NCI-H2029 treated with DMSO at 0.1 percent for 48 hours (cell line): ENCODE measurements around the gene FREM3.
A peak's percentile ranks its signal among the peaks of the same experiment; 100 is the strongest.

Source experiments
- DNase-seq: peaks from one replicate; lab custom pipeline; 2025; lab: John Stamatoyannopoulos, UW

FREM3 gene

GRCh38 chr4:143667461-143667860 lies 33.0 kb downstream of the FREM3 start:
- DNase-seq = no peak

DNA sequence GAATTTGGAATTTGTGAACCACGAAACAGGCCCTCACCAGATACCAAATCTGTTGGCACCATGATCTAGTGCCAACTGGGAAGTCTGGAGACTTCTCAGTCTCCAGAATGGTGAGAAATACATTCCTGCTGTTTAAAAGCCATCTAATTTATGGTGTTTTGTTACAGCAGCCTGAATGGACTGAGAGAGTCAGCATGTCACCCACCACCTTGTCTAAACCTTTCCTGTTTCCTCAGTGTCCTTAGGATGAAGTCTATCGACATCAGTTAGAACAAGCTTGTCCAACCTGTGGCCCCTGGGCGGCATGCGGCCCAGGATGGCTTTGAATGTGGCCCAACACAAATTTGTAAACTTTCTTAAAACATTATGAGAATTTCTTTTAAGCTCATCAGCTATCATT lies 42.1 kb downstream of the FREM3 start:
- DNase-seq = no peak

DNA sequence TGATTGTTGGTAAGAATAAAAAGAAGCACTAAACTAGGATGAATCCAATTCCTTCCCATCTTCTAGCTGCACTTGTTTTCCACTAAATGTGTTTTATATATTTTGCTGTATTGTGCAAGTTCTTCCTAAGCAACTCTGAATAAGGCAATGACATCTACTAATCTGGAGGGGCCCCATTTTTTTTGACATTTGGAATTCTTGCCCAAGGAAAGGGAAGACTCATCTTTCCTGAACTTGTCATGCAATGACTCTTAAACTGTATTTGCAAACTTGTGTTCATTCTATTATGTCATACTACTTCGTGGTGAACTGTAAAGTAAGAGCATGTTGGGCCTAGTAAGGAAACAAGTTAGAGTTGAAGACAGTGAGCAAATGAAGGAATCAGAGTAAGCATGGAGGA lies 45.9 kb downstream of the FREM3 start:
- no peak for DNase-seq

- no peak for DNase-seq
These were observed 47.4 kb downstream of the FREM3 start for GRCh38 chr4:143653031-143653430.

DNA sequence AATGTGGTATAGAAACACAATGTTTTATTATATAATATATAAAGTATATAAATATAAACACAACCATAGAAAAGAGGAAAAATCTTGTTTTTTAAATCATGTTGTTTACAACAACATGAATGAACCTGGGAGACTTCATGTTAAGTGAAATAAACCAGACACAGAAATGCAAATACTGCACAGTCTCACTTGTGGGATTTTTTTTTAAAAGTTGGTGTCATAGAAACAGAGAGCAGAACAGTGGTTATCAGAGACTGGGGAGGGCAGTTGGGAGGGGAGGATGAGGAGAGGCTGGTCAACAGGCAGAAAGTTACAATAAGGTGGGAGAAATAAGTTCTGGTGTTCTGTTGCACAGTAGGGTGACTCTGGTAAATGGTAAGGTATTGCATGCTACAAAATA lies 57.1 kb downstream of the FREM3 start:
- DNase-seq = no peak

DNA sequence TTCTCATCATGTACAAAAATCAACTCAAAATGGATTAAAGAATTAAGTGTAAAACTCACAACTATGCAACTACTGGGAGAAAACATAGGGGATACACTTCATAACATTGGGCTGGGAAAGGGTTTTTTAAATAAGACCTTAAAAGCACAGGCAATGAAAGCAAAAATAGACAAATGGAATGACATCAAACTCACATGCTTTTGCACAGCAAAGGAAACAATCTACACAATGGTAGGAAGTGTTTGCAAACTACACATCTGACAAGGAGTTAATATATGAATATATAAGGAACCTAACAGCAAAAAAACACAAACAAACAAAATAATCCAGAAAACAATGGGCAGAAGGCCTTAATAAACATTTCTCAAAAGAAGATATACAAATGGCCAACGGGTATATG lies 57.9 kb downstream of the FREM3 start:
- no peak for DNase-seq

DNA sequence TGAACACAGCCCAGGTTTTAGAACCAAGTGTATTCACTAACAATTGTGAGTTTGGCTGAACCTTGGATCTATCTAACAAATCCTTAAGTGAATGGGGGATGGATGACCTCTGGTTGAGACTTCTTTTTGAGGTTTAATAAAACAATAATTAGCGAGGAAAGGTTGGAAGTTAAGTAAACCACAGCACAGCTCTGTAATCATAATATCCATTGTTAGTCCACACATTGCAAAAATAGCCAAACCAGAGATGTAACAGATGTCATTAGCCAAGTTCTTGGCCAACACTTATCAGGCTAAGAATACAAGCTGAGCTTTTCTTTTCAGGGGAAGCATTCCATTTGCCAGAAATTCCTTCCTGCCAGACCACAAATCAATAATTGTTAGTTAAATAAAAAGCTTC lies 59.1 kb downstream of the FREM3 start:
- no peak for DNase-seq

DNA sequence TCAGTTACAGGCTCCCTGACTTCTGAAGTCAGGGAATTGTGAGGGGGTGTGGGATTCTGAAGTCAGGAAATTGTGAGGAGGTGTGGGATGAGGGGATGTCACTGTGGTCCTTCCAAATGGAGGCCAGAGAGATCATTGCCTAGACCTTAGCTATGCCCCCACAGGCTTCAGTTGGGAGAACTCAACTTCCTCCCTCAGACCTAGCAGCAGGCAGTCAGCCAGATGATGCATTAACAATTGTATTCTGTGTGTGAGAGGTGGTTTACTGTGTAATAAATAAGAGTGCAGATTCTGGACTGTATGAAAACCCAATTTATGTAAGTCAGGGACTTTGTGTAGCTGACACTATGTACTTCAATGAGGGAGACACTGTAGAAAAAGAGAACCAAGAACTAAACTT lies 65.7 kb downstream of the FREM3 start:
- DNase-seq = no peak

GRCh38 chr4:143633833-143634232 lies 66.6 kb downstream of the FREM3 start:
- no peak for DNase-seq

DNA sequence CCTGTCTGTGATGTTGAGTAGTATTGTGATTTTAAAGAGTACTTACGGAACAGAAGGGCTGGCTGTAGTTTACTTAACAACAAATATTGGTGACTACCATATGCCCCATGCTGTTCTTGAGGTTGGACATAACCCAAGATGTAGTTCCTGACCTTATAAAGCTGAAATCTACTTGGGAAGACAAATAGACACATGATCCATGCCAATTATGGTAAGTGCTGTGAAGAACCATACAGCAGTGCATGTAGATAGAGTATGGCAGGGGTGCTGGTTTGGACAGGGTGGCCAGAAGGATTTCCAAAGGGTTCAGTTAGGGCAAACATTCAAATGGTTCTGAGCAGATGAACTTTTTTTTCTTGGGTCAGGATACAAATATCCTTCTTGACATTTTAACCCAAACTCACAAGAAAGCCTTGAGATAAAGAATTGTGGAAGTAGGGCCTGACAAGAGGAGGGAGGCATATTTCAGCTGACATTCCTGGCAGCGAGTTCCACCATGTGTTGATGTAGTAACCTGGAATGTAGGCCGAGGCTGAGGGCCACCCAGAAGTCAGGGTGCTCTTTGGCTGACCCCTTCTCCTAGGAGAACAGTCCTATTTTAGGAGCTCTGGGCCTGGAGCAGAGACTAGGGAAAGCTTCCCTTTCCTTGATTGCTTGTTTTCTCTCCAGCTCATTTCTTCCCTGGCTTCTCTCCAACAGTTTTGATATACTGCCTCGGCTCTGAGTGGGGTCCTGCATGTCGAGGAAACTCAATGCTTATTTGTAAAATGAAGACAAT lies 74.2 kb downstream of the FREM3 start:
- DNase-seq = peak; percentile 78

GRCh38 chr4:143625632-143626031 lies 74.8 kb downstream of the FREM3 start:
- DNase-seq = peak; percentile 49

DNA sequence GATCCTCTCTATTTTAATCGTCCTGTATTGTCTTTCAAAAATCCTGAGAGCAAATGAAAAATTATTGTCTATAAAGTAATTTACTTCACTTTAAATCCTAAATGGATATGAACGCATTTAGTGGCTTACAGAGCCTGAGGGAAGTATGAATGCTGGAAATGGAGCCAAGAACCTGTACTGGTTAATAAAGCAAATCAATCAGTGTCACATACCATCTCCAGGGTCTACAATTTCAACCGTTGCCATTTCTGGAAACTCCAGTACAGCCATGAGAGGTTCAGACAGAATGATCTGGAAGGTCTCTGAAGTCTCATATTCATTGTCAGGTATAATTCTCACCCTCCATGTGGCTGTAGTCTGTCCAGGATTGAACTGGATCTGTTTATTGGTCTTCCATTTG lies 76.6 kb downstream of the FREM3 start:
- DNase-seq = no peak

GRCh38 chr4:143618811-143619210 lies 81.7 kb downstream of the FREM3 start:
- no peak for DNase-seq

DNA sequence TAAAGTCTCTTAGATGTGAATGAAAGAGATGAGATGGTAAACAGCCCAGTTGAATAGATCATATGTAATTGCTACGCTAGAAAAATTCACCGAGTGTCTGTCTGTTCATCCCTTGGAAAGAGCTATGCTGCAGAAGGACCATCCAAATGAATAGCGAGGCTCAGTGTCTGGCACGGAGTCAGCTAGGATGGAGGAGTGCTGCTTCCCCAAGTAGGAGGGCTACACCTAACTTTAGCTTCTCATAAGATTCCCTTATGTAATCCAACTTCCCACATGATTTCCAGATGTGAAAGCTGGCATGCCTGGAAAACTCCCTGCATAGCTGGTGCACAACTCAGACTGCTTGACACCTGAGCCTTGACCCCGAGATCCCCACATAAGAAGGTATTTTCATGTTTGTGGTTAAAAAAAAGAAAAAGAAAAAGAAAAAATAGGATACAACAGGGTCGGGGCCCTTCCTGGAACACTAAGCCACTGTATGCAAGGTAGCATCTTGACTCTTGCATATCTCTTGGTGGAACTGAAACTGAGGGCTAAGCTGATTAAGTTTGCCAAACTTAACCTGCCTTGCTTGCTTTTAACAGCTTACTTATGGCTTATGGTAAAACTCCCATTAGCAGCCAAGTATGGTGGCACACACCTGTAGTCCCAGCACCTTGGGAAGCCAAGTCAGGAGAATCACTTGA lies 82.3 kb downstream of the FREM3 start:
- no peak for DNase-seq

- DNase-seq = no peak
These were observed 83.7 kb downstream of the FREM3 start for GRCh38 chr4:143616771-143617170.

GRCh38 chr4:143609492-143609891 lies 91.0 kb downstream of the FREM3 start:
- no peak for DNase-seq

- no peak for DNase-seq
These were observed 94.0 kb downstream of the FREM3 start for GRCh38 chr4:143606480-143606879.

DNA sequence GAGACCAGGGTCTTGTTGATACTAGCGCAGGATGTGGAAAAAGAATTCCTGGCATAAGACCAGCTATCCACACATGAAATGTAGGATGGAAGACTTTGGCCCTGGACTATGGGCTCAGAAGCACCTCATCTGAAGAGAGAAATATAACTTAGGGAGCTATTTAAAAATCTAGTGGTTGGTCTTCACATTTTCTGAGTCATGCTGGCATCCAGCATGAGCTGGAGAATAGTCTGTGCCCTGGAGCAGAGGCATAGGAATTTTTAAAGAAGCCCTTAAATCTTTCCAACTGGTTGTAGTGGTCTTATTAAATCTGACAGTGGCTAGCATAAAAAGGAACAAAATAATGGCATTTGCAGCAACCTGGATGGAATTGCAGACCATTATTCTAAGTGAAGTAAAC lies 100.6 kb downstream of the FREM3 start:
- DNase-seq = no peak

GRCh38 chr4:143598816-143599215 lies 101.7 kb downstream of the FREM3 start:
- DNase-seq = no peak

- DNase-seq = no peak
These were observed 103.2 kb downstream of the FREM3 start for GRCh38 chr4:143597276-143597675.

DNA sequence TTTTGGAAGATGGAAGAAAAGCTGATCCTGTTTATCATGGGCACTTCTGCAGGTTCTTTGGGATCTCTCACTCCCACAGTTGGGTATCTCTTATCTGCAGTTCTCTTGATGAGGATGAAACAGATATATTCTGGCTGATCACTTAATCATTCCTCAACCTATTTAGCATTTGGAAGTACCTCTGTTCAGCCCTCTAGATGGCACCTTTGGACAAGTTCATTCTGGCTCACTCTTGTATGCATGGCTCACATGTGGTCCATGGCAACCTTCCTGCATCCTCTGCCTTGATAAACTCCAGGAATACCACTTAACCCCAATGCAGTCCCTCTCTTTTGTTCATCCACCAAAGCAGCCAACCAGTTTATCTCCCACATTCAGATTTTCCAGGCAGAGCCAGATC lies 112.8 kb downstream of the FREM3 start:
- no peak for DNase-seq

- no peak for DNase-seq
These were observed 114.4 kb downstream of the FREM3 start for GRCh38 chr4:143586080-143586479.

GRCh38 chr4:143585548-143585947 lies 114.9 kb downstream of the FREM3 start:
- DNase-seq = no peak
